GM21515 (cell line): Measurements from ENCODE around the gene PAX5.

ENCODE experiments used
- ATAC-seq: cut with Tn5 transposase; IDR thresholded peaks from one replicate; pipeline ENCODE4 v1.9.1; 2021; ENCODE audit not compliant: unreplicated experiment

Gene PAX5

GRCh38 chr9:36839131-36839885, 194.8 kb downstream of the PAX5 start:
- ATAC-seq = no peak

- ATAC-seq = no peak
Measured at GRCh38 chr9:36837431-36838405, 196.3 kb downstream of the PAX5 start.

- ATAC-seq = no peak
Measured at GRCh38 chr9:36836486-36836885, 197.6 kb downstream of the PAX5 start.

GRCh38 chr9:36835271-36835996, 198.6 kb downstream of the PAX5 start:
- ATAC-seq = no peak

GRCh38 chr9:36834736-36835135, 199.3 kb downstream of the PAX5 start:
- no peak for ATAC-seq

- ATAC-seq = no peak
Measured at GRCh38 chr9:36833954-36834353, 200.1 kb downstream of the PAX5 start.

GRCh38 chr9:36832164-36832795, 201.8 kb downstream of the PAX5 start:
- ATAC-seq = no peak

GRCh38 chr9:36831381-36832161, 202.5 kb downstream of the PAX5 start:
- ATAC-seq = no peak

- no peak for ATAC-seq
Measured at GRCh38 chr9:36828611-36829013, 205.5 kb downstream of the PAX5 start.

- ATAC-seq = no peak
Measured at GRCh38 chr9:36827593-36827992, 206.5 kb downstream of the PAX5 start.

GRCh38 chr9:36826581-36826980, 207.5 kb downstream of the PAX5 start:
- ATAC-seq = no peak

- ATAC-seq = no peak
Measured at GRCh38 chr9:36825179-36825578, 208.9 kb downstream of the PAX5 start.

GRCh38 chr9:36823934-36824333, 210.1 kb downstream of the PAX5 start:
- ATAC-seq = no peak

GRCh38 chr9:36823466-36823865, 210.6 kb downstream of the PAX5 start:
- ATAC-seq = no peak

- no peak for ATAC-seq
Measured at GRCh38 chr9:36822201-36822600, 211.9 kb downstream of the PAX5 start.

GRCh38 chr9:36820392-36820861, 213.6 kb downstream of the PAX5 start:
- no peak for ATAC-seq

GRCh38 chr9:36818965-36819870, 214.8 kb downstream of the PAX5 start:
- no peak for ATAC-seq

- no peak for ATAC-seq
Measured at GRCh38 chr9:36818242-36818938, 215.7 kb downstream of the PAX5 start.
